ENCODE measurements around the gene SENP5.

Gene SENP5

DNA sequence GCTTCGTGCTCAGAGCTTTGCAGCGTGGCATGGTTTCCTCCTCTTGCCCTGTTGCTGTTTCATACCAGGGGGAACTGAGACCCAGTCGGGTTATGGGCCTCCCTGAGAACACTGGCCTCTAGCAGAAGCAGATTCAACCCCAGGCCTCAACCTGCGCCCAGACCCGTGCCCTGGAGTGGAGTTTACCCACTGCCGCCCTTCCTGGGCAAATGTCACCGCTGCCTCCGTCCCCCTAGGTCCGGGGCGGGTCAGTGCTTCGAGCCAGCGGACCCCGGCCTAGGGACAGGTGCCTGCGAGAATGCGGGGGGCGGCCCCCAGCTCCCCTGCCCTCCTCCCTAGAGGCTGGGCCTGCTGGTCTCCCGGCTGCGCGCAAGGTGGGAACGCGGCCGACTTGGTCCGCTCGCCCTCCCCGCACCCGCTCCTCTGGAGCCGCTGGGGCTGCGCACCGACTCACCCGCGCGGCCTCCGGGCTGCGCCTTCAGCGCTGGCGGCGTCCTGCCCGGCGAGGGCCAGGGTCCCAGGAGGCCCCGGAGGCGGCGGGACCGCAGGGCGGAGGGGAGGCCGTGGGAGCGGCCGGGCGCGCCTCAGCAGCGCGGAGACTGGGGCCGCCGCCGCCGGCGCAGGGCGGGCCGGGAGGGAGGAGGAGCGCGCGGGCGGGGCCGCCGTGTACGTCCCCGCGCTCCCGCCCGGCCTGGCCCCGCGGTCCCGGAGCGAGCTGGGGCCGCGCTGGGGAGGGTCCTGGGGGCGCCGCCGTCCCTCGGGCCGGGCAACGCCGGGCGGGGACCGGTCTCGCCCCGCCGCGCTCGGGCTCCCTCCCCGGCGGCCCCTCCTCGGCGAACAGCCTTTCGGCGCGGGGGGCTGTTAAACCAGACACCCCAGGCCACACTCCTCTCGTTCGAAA lies 100.8 kb downstream of the SENP5 start, which contains the start of gene PIGZ:
PIGZ (minus strand) TSS at position 601 of the 901 bp plus-strand sequence. CDS start 16,802 bp downstream, outside the sequence.
- peak in 2 of 4 experiments; percentile 14 to 40 for DNase-seq (ENCODE audit: low read depth in 4 of 4, low spot score in 1 of 4)

DNA sequence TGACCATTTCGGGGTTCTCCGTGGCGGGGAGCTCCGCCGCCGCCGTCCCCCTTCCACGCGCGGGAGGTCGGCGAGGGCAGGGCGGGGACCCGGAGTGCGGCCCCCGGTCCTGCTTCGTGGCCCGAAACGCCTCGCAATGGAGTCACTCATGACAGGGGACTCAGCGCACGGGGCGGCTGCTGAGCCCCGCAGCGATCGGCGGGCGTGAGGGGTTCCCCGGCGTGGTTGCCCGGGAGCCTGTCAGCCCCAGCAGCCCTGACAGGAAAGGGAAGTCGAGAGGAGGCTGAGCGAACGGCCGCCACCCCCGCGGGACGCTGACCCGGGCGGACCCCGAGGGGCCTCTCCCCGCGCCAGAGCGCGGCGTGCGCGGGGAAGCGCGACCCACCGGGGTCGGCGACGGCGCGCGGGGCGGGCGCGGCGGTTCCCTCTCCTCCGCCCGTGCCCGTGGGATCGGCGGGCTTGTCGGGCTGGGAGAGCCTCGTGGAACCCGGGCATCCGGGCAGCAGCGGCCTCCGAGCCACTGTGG lies 101.5 kb downstream of the SENP5 start:
- DNase-seq (ENCODE audit: low read depth in 4 of 4, low spot score in 1 of 4), result peak in 2 of 4 experiments; percentile 14 to 43

DNA sequence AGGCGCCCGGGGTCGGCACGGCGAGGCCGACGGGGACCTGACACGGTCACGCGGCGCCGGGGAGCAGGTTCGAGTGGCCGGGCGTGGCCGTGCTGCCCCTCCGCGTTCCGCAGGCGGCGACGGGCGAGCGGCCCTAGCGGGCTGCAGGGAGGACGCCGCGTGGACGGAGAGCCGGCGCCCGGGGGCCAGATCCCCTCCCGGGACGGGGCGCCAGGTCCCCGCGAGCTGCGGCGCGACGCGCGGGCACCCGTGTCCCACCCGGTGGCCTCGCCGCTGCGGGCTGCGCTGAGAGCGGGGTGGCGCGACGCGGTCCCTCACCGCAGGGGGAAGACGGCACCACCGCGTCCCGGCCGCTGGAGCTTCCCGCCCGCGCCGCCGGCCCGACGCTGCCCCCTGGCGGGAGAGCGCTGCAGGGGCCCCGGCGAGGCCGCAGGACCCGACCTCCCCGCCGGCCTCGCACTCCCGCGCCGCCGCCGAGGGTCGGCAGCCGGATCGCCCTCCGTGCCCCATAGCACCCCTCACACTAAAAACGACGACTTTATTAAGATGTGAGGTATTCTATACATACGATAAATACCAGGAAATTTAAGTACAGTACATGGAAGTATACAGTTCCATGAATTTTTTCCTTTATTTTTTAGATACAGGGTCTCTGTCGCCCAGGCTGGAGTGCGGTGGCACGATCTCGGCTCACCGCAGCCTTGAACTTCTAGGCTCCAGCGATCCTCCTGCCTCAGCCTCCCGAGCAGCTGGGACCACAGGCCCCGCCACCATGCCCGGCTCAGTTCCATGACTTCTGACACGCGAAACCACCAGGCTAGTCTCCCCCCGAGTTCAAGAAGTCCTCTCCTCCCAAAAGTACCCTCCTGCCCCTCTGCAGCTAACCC lies 102.2 kb downstream of the SENP5 start:
- peak; percentile 44 to 57 (median 46) for DNase-seq (ENCODE audit: low read depth in 4 of 4, low spot score in 1 of 4)

DNA sequence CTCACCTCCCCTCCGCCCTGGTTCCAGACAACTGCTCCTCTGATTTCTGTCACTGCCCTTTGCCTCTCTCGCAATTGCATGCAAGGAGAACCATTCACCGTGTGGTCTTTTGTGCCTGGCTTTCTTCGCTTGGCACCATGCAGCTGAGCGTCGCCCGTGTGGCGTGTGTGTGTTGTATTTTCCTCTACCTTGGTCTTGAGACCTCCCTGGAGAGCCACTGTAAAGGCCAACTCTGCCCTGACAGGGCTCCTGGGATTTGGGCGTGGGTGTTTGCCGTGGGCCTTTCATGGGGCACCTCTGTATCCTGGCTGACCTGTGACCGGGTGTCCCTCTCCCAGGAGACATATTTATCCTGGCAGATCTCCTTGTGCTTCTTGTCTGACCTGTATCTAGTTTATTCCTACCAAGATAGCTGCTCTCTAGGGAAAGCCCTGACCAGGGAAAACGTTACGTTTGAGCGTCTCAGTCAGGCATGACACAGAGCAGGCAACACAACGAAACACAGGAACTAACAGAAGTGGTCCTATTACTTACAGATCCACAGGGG lies 102.9 kb downstream of the SENP5 start:
- no peak for DNase-seq (ENCODE audit: low read depth in 4 of 4, low spot score in 1 of 4)

DNA sequence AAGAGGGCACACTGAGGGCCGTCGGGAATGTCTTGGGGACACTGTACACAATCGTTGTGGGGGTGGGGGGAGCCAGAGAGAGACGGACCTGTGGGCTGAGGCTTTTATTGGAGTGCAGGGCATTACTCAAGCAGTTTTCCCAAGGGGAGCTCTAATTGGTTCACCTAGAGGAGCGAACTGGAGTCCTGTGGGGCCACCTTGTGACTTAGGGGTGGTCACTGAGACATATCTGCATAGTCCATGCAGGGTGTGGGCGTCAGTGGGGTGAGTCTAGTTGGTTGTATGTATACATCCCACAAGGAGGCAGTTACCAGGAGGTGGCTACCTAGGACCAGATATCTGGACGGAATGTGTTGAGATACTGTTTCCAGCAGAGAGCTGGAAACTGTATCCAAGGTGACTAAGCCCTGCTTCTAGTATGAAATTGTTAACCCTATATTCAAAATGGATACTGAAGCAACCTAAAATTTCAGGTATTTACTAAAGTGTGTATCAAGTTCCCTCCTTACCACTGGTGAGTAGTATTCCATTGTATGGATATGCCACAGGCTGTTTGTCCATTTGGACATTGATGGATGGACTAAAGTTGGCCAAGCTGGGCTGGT lies 103.5 kb downstream of the SENP5 start:
- no peak for DNase-seq (ENCODE audit: low read depth in 4 of 4, low spot score in 1 of 4)

DNA sequence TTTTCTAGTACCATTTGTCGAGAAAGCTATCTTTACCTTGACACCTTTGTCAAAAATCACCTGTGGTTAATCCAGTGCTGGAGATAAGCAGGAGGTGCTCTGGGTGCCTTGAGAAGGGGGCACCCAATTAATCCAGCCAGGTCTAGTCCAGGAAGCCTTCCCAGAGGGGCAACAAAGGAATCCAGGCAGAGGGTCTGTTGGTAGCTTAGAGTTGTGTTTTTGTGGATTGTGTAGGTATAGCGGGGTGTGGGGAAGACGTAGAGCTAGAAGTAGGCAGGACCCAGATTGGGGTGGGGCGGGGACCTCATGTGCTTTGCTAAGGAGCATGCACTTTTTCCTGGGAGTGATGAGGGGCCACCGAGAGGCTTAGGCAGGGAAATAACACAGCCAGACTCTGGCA lies 106.9 kb downstream of the SENP5 start:
- DNase-seq (ENCODE audit: low read depth in 4 of 4, low spot score in 1 of 4), result no peak

DNA sequence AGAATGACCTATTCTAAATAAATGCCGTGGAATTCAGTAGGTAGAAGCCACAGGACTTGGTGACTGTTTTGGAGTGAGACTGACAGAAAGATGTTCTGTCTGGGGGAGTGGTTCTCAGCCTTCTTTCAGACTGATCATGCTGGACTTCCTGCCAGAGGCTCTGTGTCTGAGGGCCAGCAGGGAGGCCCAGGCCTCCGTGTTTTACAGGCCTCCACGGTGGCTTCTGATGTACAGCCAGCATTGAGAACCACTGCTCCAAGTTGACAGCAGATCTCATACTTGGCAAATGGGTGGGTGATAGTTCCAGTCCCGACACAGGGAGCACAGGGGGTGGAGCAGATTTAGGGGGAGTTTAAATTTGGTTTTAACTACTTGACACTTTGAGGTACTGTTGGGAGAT lies 107.6 kb downstream of the SENP5 start:
- no peak for DNase-seq (ENCODE audit: low read depth in 4 of 4, low spot score in 1 of 4)

DNA sequence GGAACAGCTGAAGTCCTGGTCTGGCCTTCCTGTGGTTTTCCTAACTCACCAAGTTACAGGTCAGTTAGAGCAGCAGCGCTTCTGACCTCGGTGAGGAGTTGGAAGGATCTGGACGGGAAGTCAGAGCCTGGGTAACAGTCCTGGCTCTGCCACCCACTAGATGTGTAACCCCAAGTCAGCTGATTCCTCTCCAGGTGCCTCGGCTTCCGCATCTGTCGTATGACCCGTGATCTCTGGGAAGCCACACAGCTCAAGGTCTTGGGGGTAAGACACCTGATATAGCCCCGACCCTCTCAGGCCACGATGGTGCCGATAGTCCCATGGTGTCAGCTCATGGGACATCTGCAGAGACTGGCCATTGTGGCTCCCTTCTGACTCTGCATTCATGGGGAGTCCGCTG lies 109.2 kb downstream of the SENP5 start:
- no peak for DNase-seq (ENCODE audit: low read depth in 4 of 4, low spot score in 1 of 4)

DNA sequence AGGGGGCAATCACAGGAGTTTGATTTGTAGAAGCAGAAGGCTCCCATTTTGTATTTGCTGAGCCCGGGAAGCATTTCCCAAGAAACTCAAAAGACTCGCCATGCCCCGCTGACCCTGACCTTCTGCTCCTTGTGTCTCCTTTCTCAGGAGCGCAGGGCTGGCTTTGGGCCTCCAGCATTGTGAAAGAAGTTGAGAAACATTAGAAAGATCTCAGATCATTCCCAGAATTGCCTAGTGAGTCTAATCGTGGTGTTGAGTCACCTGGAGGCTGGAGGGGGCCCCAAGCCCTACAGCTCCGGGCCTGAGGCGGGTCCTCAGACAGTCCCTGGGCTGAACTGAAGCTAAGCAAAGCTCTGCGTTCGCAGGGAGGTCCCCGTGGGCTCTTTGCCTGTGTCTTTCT lies 111.8 kb downstream of the SENP5 start:
- no peak for DNase-seq (ENCODE audit: low read depth in 4 of 4, low spot score in 1 of 4)

DNA sequence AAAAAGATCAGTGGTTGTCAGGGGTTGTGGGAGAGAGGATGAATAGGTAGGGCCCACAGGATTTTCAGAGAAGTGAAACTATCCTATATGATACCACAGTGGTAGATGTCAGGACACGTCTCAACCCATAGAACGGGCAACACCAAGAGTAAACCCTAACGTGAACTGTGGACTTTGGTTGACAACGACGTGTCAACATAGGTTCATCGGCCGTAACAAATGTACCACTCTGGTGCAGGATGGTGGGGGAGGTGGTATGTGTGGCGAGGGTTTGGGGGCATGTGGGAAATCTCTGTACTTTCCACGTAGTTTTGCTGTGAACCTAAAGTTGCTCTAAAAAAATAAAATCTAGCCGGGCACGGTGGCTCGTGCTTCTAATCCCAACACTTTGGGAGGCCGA lies 113.9 kb downstream of the SENP5 start:
- no peak for DNase-seq (ENCODE audit: low read depth in 4 of 4, low spot score in 1 of 4)

DNA sequence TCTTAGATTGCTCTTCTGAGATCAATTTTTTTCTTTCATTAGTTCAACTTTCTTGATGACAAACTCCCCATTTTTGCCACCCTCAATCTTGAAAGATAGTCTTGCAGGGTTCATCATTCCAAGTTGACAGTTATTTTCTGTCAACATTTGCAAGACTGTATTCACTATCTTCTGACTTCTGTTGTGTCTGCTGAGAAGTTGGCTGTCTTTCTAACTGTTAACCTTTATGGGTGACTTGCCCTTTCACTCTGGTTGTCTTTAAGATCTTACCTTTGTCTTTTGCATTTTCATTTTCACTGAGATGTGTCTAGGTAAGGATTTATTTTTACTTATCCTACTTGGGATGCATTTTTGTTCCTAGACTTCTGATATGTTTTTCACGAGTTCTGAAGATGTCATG lies 115.5 kb downstream of the SENP5 start:
- no peak for DNase-seq (ENCODE audit: low read depth in 4 of 4, low spot score in 1 of 4)

Data from stimulated activated CD4-positive, alpha-beta T cell treated with anti-CD3 and anti-CD28 coated beads, Interleukin-1b, Interleukin-23, amount 100 ng/mL, for 24 hours (primary cell).